ENCODE data around the gene USP35. TPM values are rescaled to one million over a fixed set of nuclear protein-coding genes. Genes with fewer than 3 reads are reported as not detected.

USP35 gene
- total and polyA plus RNA-seq, 2 donors (not counting 1 experiment from before 2014, with no cell fraction given): 4.6 to 13.0 TPM

DNA sequence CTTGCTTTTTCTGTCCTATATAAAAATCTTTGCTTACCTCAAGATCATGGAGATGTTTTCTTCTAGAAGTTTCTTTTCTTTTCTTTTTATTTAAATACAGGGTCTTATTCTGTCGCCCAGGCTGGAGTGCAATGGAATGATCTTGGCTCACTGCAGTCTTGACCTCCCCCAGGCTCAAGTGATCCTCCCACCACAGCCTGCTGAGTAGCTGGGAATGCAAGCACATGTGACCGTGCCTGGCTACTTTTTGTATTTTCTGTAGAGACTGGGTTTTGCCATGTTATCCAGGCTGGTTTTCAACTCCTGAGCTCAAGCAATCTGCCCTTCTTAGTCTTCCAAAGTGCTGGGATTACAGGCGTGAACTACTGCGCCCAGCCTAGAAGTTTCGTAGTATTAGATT, 45.3 kb downstream of the USP35 start:
- Histone ChIP-seq H3K9ac (ENCODE audit: insufficient read depth, low read length) (no peak overlapping the region), H2AFZ (ENCODE audit: low read length) (no peak overlapping the region), H3K79me2 (ENCODE audit: control insufficient read depth, insufficient read depth, low read length) (no peaks in the 10 kb centered on the region), H3K27ac (ENCODE audit: insufficient read depth, low read length) (no peak overlapping the region), H3K4me3 (replicated peaks in 1 of 4; ENCODE audit: control extremely low read depth in 1 of 4, insufficient read depth in 1 of 4, low read depth in 3 of 4, low read length in 4 of 4) (no peak overlapping the region), H3K36me3 (ENCODE audit: control insufficient read depth, insufficient read depth, low read length) (no peaks in the 10 kb centered on the region), H3K4me2 (ENCODE audit: extremely low read depth, insufficient read depth, low read length) (no peak overlapping the region), H3K4me1 (ENCODE audit: control insufficient read depth, extremely low read depth, insufficient read depth, low read length) (no peaks in the 10 kb centered on the region), H4K20me1 (ENCODE audit: control insufficient read depth, extremely low read depth, insufficient read depth, low read length) (no peaks in the 10 kb centered on the region), H3K9me3 (ENCODE audit: control insufficient read depth, insufficient read depth, low read depth, low read length) (no peaks in the 10 kb centered on the region), H3K27me3 (ENCODE audit: control insufficient read depth, insufficient read depth, low read length) (no peaks in the 10 kb centered on the region)
- TF ChIP-seq, protein P1, sequence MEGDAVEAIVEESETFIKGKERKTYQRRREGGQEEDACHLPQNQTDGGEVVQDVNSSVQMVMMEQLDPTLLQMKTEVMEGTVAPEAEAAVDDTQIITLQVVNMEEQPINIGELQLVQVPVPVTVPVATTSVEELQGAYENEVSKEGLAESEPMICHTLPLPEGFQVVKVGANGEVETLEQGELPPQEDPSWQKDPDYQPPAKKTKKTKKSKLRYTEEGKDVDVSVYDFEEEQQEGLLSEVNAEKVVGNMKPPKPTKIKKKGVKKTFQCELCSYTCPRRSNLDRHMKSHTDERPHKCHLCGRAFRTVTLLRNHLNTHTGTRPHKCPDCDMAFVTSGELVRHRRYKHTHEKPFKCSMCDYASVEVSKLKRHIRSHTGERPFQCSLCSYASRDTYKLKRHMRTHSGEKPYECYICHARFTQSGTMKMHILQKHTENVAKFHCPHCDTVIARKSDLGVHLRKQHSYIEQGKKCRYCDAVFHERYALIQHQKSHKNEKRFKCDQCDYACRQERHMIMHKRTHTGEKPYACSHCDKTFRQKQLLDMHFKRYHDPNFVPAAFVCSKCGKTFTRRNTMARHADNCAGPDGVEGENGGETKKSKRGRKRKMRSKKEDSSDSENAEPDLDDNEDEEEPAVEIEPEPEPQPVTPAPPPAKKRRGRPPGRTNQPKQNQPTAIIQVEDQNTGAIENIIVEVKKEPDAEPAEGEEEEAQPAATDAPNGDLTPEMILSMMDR (conservative IDR thresholded peaks at IDR 0.05 in 1 of 2, IDR thresholded peaks at IDR 0.05 in 1 of 2; ENCODE audit: low read depth in 1 of 2, low read length in 2 of 2): no peak
- no peak for TF ChIP-seq EZH2 (IDR thresholded peaks at IDR 0.05; ENCODE audit: low read length, missing control alignments)
- no peak for DNase-seq (ENCODE audit: low read depth in 2 of 2)

DNA sequence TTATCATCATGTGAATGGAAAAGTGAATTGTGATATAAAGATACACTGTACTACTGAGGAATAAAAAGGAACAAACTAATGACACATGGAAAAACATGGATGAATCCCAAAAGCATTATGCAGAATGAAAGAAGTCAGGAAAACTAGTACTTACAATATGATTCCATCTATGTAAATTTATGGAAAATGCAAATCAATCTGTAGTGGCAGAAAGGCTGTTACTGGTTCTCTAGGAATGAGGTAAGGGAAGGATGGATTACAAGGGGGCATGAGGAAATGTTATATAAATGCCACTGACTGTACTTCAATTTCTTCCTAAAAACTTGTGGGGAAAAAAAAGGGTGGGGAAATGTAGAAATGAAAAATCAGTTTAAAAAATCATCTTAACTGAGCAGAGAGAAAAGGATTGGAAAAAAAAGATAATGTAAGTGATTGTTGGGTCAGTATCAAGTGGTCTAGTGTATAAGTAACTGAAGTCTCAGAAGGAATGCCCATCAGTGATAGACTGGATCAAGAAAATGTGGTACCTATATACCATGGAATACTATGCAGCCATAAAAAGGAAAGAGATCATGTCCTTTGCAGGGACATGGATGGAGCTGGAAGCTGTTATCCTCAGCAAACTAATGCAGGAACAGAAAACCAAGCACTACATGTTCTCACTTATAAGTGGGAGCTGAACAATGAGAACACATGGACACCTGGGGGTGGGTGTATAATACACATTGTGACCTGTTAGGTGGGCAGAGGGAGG, 48.8 kb downstream of the USP35 start:
- H4K20me1 ChIP-seq (ENCODE audit: control insufficient read depth, extremely low read depth, insufficient read depth, low read length): no peaks in the 10 kb centered on the region
- H3K9me3 ChIP-seq (ENCODE audit: control insufficient read depth, insufficient read depth, low read depth, low read length): no peaks in the 10 kb centered on the region
- no peaks in the 10 kb centered on the region for H3K27me3 ChIP-seq (ENCODE audit: control insufficient read depth, insufficient read depth, low read length)
- no peak overlapping the region for H3K4me3 ChIP-seq (replicated peaks in 1 of 4; ENCODE audit: control extremely low read depth in 1 of 4, insufficient read depth in 1 of 4, low read depth in 3 of 4, low read length in 4 of 4)
- no peak overlapping the region for H3K9ac ChIP-seq (ENCODE audit: insufficient read depth, low read length)
- H2AFZ ChIP-seq (ENCODE audit: low read length): no peak overlapping the region
- H3K4me2 ChIP-seq (ENCODE audit: extremely low read depth, insufficient read depth, low read length): no peak overlapping the region
- H3K27ac ChIP-seq (ENCODE audit: insufficient read depth, low read length): no peak overlapping the region
- TF ChIP-seq EZH2 (IDR thresholded peaks at IDR 0.05; ENCODE audit: low read length, missing control alignments): no peak
- H3K4me1 ChIP-seq (ENCODE audit: control insufficient read depth, extremely low read depth, insufficient read depth, low read length): no peaks in the 10 kb centered on the region
- no peaks in the 10 kb centered on the region for H3K79me2 ChIP-seq (ENCODE audit: control insufficient read depth, insufficient read depth, low read length)
- no peak for DNase-seq (ENCODE audit: low read depth in 2 of 2)
- H3K36me3 ChIP-seq (ENCODE audit: control insufficient read depth, insufficient read depth, low read length): no peaks in the 10 kb centered on the region

DNA sequence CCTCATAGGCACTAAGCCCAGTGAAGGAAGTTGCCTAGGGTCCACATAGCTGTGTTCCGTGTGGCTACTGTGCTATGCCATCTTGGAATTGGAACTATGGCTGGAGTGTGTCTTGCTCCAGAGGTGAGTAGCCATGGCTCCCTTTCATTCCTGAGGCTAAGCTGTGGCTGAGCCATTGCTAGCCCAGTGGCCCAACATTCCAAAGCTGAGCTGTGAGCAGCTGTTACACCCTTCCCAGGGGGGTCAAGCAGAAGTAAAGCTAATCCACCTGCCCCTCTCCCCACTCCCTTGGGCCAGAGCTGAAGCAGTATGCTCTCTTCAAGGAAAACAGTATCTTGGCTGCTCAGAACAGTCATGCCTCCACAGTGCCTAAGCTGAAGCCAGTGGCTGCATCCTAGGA, 51.1 kb downstream of the USP35 start:
- Histone ChIP-seq H3K27me3 (ENCODE audit: control insufficient read depth, insufficient read depth, low read length) (no peaks in the 10 kb centered on the region), H3K9ac (ENCODE audit: insufficient read depth, low read length) (no peak overlapping the region), H3K4me1 (ENCODE audit: control insufficient read depth, extremely low read depth, insufficient read depth, low read length) (no peaks in the 10 kb centered on the region), H3K4me3 (replicated peaks in 1 of 4; ENCODE audit: control extremely low read depth in 1 of 4, insufficient read depth in 1 of 4, low read depth in 3 of 4, low read length in 4 of 4) (no peak overlapping the region), H4K20me1 (ENCODE audit: control insufficient read depth, extremely low read depth, insufficient read depth, low read length) (no peaks in the 10 kb centered on the region), H3K36me3 (ENCODE audit: control insufficient read depth, insufficient read depth, low read length) (no peaks in the 10 kb centered on the region), H3K27ac (ENCODE audit: insufficient read depth, low read length) (no peak overlapping the region), H2AFZ (ENCODE audit: low read length) (no peak overlapping the region), H3K4me2 (ENCODE audit: extremely low read depth, insufficient read depth, low read length) (no peak overlapping the region), H3K9me3 (ENCODE audit: control insufficient read depth, insufficient read depth, low read depth, low read length) (no peaks in the 10 kb centered on the region), H3K79me2 (ENCODE audit: control insufficient read depth, insufficient read depth, low read length) (no peaks in the 10 kb centered on the region)
- TF ChIP-seq EZH2 (IDR thresholded peaks at IDR 0.05; ENCODE audit: low read length, missing control alignments): no peak
- TF ChIP-seq, protein P1 (conservative IDR thresholded peaks at IDR 0.05 in 1 of 2, IDR thresholded peaks at IDR 0.05 in 1 of 2; ENCODE audit: low read depth in 1 of 2, low read length in 2 of 2): no peak
- no peak for DNase-seq (ENCODE audit: low read depth in 2 of 2)

Data from fibroblast of lung (primary cell).